Measurements from ENCODE around the gene MUSK. TPM values are rescaled to one million over a fixed set of nuclear protein-coding genes. Genes with fewer than 3 reads are reported as not detected.

The MUSK gene
- total RNA-seq, 1 donor from 2014 or later, result not detected

DNA sequence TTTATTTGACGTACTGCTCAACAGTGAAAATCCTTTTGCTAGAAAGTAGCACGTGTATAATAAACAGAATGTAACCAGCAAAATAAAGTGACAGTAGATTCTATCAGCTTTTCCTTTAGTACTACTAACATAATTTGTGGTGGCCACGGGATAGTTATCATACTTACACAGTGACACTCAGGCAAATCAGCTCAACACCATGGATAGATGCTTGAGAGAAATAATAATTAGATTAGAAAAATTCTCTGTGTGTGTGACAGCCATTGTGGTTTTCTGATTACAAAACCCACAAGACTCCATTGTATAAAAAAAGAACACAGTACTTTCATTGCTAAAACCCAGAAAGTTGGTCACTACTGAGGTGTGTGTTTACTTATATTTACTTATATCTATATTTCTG is 101.1 kb downstream of the MUSK start:
- TF ChIP-seq, protein P1, sequence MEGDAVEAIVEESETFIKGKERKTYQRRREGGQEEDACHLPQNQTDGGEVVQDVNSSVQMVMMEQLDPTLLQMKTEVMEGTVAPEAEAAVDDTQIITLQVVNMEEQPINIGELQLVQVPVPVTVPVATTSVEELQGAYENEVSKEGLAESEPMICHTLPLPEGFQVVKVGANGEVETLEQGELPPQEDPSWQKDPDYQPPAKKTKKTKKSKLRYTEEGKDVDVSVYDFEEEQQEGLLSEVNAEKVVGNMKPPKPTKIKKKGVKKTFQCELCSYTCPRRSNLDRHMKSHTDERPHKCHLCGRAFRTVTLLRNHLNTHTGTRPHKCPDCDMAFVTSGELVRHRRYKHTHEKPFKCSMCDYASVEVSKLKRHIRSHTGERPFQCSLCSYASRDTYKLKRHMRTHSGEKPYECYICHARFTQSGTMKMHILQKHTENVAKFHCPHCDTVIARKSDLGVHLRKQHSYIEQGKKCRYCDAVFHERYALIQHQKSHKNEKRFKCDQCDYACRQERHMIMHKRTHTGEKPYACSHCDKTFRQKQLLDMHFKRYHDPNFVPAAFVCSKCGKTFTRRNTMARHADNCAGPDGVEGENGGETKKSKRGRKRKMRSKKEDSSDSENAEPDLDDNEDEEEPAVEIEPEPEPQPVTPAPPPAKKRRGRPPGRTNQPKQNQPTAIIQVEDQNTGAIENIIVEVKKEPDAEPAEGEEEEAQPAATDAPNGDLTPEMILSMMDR (conservative IDR thresholded peaks at IDR 0.05), result no peak

DNA sequence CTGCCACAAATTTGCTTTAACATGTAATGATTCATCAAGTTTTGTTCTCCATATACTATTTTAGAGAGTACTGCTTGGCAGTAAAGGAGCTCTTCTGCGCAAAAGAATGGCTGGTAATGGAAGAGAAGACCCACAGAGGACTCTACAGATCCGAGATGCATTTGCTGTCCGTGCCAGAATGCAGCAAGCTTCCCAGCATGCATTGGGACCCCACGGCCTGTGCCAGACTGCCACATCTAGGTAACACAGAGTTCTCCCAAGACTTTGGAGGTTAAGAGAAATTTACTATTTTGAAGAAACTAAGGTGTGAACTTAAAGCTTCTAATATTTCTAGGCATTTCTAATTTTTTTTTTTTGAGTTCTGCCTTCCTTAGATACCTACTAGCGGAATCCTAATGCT is 107.1 kb downstream of the MUSK start:
- TF ChIP-seq, protein P1 (conservative IDR thresholded peaks at IDR 0.05), result no peak
- H3K9me3 Mint-ChIP-seq, result no peaks in the 10 kb centered on the region
- H3K27ac Mint-ChIP-seq, result no peak overlapping the region
- no peak for DNase-seq (ENCODE audit: extremely low spot score, unreplicated experiment)
- H3K27me3 Mint-ChIP-seq, result no peaks in the 10 kb centered on the region
- no peak overlapping the region for H3K4me3 Mint-ChIP-seq
- no peaks in the 10 kb centered on the region for H3K36me3 Mint-ChIP-seq
- peaks cover 5% of the 10 kb centered on the region for H3K4me1 Mint-ChIP-seq (ENCODE audit: unreplicated experiment)

More for the DNA sequence above, 101.1 kb downstream of the MUSK start:
- no peaks in the 10 kb centered on the region for H3K4me1 Mint-ChIP-seq (ENCODE audit: unreplicated experiment)
- H3K9me3 Mint-ChIP-seq, result no peaks in the 10 kb centered on the region
- H3K27me3 Mint-ChIP-seq, result no peaks in the 10 kb centered on the region
- DNase-seq (ENCODE audit: extremely low spot score, unreplicated experiment), result no peak
- no peak overlapping the region for H3K4me3 Mint-ChIP-seq
- no peaks in the 10 kb centered on the region for H3K36me3 Mint-ChIP-seq
- H3K27ac Mint-ChIP-seq, result no peak overlapping the region

DNA sequence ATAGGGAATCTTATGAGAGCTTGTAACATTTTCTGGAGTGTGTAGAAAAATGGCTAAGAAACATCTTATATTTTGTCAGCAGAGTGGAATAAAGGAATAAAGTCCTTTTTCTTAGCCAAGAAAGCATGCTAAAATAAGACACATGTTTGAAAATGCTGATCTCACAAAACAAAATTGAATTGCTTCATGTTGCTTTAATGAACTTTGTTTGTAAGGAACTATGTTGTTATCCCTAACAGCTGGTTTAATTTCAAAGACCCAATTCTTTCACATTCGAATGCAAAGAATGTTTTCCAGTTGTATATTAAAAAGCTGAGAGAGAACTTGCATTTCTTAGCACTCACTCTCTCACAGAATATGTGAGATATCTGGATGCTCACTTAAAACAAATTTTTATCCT is 107.6 kb downstream of the MUSK start:
- H3K36me3 Mint-ChIP-seq, result no peaks in the 10 kb centered on the region
- no peaks in the 10 kb centered on the region for H3K27me3 Mint-ChIP-seq
- no peak overlapping the region for H3K27ac Mint-ChIP-seq
- DNase-seq (ENCODE audit: extremely low spot score, unreplicated experiment), result no peak
- H3K4me3 Mint-ChIP-seq, result no peak overlapping the region
- H3K4me1 Mint-ChIP-seq (ENCODE audit: unreplicated experiment), result peaks cover 5% of the 10 kb centered on the region
- H3K9me3 Mint-ChIP-seq, result no peaks in the 10 kb centered on the region
- TF ChIP-seq, protein P1 (conservative IDR thresholded peaks at IDR 0.05), result no peak

DNA sequence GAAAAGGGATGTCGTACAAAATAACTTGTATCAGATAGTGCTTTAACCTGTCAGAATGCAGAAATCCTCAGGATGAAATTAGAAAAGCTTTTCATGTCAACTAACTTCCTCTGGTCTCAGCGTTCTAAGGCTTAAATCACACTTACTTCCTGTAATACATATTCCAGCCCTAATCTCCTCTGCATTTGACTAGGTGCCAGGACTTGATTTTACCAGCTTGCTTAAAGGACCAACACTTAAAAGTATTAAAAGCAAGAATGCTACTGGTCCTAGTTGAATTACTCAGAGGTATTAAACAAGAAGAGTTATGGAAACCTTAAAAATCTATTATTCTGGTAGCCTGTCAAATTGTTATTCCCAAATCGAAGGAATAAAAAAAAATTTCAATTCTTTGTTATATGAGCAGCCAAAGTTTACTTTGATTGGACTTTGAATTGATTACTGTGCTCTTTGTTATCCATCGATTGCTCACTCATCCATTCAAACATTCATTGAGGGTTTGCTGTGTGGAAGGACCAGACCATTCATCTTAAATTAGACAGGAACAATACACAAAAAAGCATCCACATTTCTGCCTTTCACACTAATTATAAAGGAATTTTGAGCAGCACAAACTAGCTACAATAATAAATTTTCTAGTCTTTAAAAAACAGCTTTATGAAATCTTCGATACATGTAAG is 108.7 kb downstream of the MUSK start:
- TF ChIP-seq, protein P1 (conservative IDR thresholded peaks at IDR 0.05), result no peak
- no peak overlapping the region for H3K27ac Mint-ChIP-seq
- no peaks in the 10 kb centered on the region for H3K27me3 Mint-ChIP-seq
- H3K36me3 Mint-ChIP-seq, result no peaks in the 10 kb centered on the region
- no peaks in the 10 kb centered on the region for H3K9me3 Mint-ChIP-seq
- no peak for DNase-seq (ENCODE audit: extremely low spot score, unreplicated experiment)
- peaks cover 5% of the 10 kb centered on the region for H3K4me1 Mint-ChIP-seq (ENCODE audit: unreplicated experiment)
- no peak overlapping the region for H3K4me3 Mint-ChIP-seq

DNA sequence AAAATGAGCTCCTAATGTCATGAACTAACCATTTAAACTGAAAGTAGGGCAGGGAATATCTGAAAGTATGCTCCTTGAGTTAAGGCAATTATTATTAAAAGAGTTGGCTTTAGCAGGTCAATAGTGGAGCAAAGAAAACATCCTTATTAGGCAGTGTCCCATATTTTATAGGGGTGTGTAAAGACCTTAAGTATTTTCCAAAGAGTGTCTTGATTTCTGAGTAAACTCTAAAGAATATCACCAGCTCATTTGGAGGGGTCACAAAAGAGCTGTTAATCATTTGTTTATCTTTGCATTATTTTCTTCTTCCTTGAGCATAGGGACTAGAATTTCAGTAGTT is 109.3 kb downstream of the MUSK start:
- Mint-ChIP-seq H3K4me3 (no peak overlapping the region), H3K9me3 (no peaks in the 10 kb centered on the region)

More for the DNA sequence above, 109.3 kb downstream of the MUSK start:
- DNase-seq (ENCODE audit: extremely low spot score, unreplicated experiment), result no peak
- Mint-ChIP-seq H3K27ac (no peak overlapping the region), H3K4me1 (ENCODE audit: unreplicated experiment) (peaks cover 5% of the 10 kb centered on the region), H3K36me3 (no peaks in the 10 kb centered on the region), H3K27me3 (no peaks in the 10 kb centered on the region)
- TF ChIP-seq, protein P1 (conservative IDR thresholded peaks at IDR 0.05), result no peak

Measured in type B pancreatic cell (in vitro differentiated cells).